Fibroblast of pulmonary artery (primary cell): Measurements from ENCODE around the gene NCKAP5.
"Not testable (repeated sequence)": the region's sequence is repeated elsewhere in the genome, so short reads cannot be mapped to it uniquely, and the experiment has no call there.

Experiments used
- DNase-seq: peaks from one replicate; pipeline ENCODE4 v3.0.0-alpha.2; 2010; ENCODE audit warnings: low read depth
- H3K4me3 ChIP-seq: replicated peaks from 2 replicates; pipeline ENCODE4 v1.5.1; 2011; ENCODE audit warnings: low read depth, mild to moderate bottlenecking, control low read depth, low read length, moderate library complexity
- CTCF ChIP-seq: IDR thresholded peaks from 2 replicates; pipeline ENCODE4 v1.5.1; 2011; ENCODE audit warnings: mild to moderate bottlenecking, control low read depth, low read length, inconsistent platforms; ENCODE audit errors: missing control alignments

Gene NCKAP5

GRCh38 chr2:132814651-132815050 is 753.6 kb downstream of the NCKAP5 start:
- DNase-seq: no peak
- no peak overlapping the region for H3K4me3 ChIP-seq
- no peak for TF ChIP-seq CTCF

GRCh38 chr2:132813422-132813821 is 754.8 kb downstream of the NCKAP5 start:
- no peak for TF ChIP-seq CTCF
- H3K4me3 ChIP-seq: no peak overlapping the region
- DNase-seq: no peak

- no peak overlapping the region for H3K4me3 ChIP-seq
- no peak for DNase-seq
- TF ChIP-seq CTCF: no peak
Measured at GRCh38 chr2:132811148-132811915, 756.9 kb downstream of the NCKAP5 start.

GRCh38 chr2:132809962-132810361 is 758.3 kb downstream of the NCKAP5 start:
- H3K4me3 ChIP-seq: not testable (repeated sequence)

GRCh38 chr2:132804051-132804450 is 764.2 kb downstream of the NCKAP5 start:
- DNase-seq: peak; percentile 61
- no peak overlapping the region for H3K4me3 ChIP-seq
- TF ChIP-seq CTCF: no peak

More at GRCh38 chr2:132809962-132810361, 758.3 kb downstream of the NCKAP5 start:
- not testable (repeated sequence) for DNase-seq

- DNase-seq: no peak
- no peak for TF ChIP-seq CTCF
- no peak overlapping the region for H3K4me3 ChIP-seq
Measured at GRCh38 chr2:132798341-132798740, 769.9 kb downstream of the NCKAP5 start.

GRCh38 chr2:132797556-132797955 is 770.7 kb downstream of the NCKAP5 start:
- peak; percentile 24 for DNase-seq
- no peak overlapping the region for H3K4me3 ChIP-seq
- TF ChIP-seq CTCF: no peak
